ENCODE results near the gene SLC45A2. TPM values are rescaled to one million over a fixed set of nuclear protein-coding genes. Genes with fewer than 3 reads are reported as not detected.

The SLC45A2 gene
- polyA plus RNA-seq, 1 donor: 0.12 TPM

GRCh38 chr5:34007621-34008600 lies 23.4 kb upstream of the SLC45A2 start, which contains the start of gene AMACR:
Gene AMACR (minus strand): TSS chr5:34008050. CDS start chr5:34008019, 31 bp downstream.
- Histone ChIP-seq H3K36me3 (ENCODE audit: control insufficient read depth, insufficient read depth, low read length) (peaks cover 23% of the 10 kb centered on the region), H3K4me1 (ENCODE audit: control insufficient read depth, insufficient read depth, low read length) (peaks cover 33% of the 10 kb centered on the region), H3K27me3 (ENCODE audit: control insufficient read depth, insufficient read depth, low read length) (no peaks in the 10 kb centered on the region), H3K9me3 (ENCODE audit: control insufficient read depth, low read depth, low read length) (no peaks in the 10 kb centered on the region), H3K4me3 (ENCODE audit: low read length) (peak within 1 kb of the TSS; percentile 90), H3K27ac (ENCODE audit: low read length) (peak within 1 kb of the TSS; percentile 98)
- DNase-seq: peak; percentile 95 to 98
- WGBS (ENCODE audit: insufficient coverage, low lambda C conversion rate): no CpG with 5 or more reads among the region's 76 CpGs

DNA sequence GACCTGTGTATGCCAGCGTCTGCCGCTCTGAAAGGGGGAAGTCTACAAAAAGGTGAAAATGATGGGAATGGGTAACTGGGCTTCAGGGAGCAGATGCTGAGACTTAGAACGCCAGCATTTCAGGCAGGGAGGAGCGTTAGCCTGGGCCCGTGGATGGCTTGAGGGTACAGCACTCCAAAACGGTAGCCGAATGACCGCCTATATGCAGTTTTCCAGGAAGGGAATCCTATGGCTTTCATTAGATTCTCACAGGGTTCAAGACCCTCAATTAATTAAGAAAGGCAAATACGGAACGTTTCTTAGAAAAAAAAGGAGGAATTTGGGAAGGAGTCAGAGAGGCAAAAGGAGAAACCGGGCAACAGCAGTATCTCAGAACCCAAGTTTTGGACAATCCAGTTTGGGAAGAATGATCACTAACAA lies 22.7 kb upstream of the SLC45A2 start:
- peaks cover 30% of the 10 kb centered on the region for H3K36me3 ChIP-seq (ENCODE audit: control insufficient read depth, insufficient read depth, low read length)
- H3K27me3 ChIP-seq (ENCODE audit: control insufficient read depth, insufficient read depth, low read length): no peaks in the 10 kb centered on the region
- H3K4me1 ChIP-seq (ENCODE audit: control insufficient read depth, insufficient read depth, low read length): peaks cover 33% of the 10 kb centered on the region
- H3K4me3 ChIP-seq (ENCODE audit: low read length): peak overlapping the region; percentile 90
- peak overlapping the region; percentile 98 for H3K27ac ChIP-seq (ENCODE audit: low read length)
- H3K9me3 ChIP-seq (ENCODE audit: control insufficient read depth, low read depth, low read length): no peaks in the 10 kb centered on the region
- no peak for DNase-seq
- 0% methylated on average over 1 of the region's 11 CpGs for WGBS (ENCODE audit: insufficient coverage, low lambda C conversion rate)

DNA sequence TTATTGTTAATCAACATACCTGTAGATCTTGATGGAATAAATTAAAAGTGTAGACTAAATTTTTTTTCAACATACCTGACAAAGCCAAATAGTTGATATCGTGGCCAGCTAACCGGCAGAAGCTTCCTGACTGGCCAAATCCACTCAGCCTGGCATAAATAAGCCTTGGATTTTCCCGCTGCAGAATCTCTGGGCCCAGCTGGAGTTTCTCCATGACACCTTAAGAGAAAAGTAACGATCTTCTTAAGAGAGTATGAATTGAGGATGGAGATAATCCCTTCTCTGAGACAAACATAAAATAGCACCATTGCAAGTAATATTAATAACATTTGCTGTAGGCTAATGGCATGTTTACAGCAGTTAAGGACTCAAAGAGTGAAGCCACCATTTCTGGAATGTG lies 21.2 kb upstream of the SLC45A2 start:
- no peak overlapping the region for H3K27ac ChIP-seq (ENCODE audit: low read length)
- no peaks in the 10 kb centered on the region for H3K9me3 ChIP-seq (ENCODE audit: control insufficient read depth, low read depth, low read length)
- no peak for DNase-seq
- WGBS (ENCODE audit: insufficient coverage, low lambda C conversion rate): 80% methylated on average over 1 of the region's 4 CpGs
- no peaks in the 10 kb centered on the region for H3K27me3 ChIP-seq (ENCODE audit: control insufficient read depth, insufficient read depth, low read length)
- peaks cover 40% of the 10 kb centered on the region for H3K4me1 ChIP-seq (ENCODE audit: control insufficient read depth, insufficient read depth, low read length)
- peak overlapping the region; percentile 90 for H3K4me3 ChIP-seq (ENCODE audit: low read length)
- H3K36me3 ChIP-seq (ENCODE audit: control insufficient read depth, insufficient read depth, low read length): peaks cover 35% of the 10 kb centered on the region

DNA sequence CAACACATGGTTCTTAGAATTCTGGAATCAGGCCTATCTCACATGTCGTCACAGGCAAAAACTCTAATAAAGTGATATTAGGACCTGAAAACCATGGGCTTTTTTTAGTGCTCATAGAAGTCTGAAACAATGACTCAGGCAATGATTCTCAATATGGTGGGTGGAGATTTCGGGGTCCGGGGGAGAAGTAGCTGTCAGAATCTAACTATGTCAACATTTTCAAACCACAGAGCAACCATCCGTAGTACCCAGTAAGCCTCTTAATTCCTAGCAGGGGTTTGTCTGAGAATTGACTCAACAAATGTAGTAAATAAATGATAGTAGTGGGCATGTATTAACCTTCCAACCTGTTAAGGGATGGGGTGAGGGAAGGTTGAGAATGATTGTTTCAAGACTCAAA lies 20.7 kb upstream of the SLC45A2 start:
- peaks cover 35% of the 10 kb centered on the region for H3K4me1 ChIP-seq (ENCODE audit: control insufficient read depth, insufficient read depth, low read length)

GRCh38 chr5:34003941-34004340 lies 19.4 kb upstream of the SLC45A2 start:
- Histone ChIP-seq H3K36me3 (ENCODE audit: control insufficient read depth, insufficient read depth, low read length) (peaks cover 44% of the 10 kb centered on the region), H3K27me3 (ENCODE audit: control insufficient read depth, insufficient read depth, low read length) (no peaks in the 10 kb centered on the region), H3K27ac (ENCODE audit: low read length) (no peak overlapping the region), H3K4me1 (ENCODE audit: control insufficient read depth, insufficient read depth, low read length) (peaks cover 24% of the 10 kb centered on the region), H3K4me3 (ENCODE audit: low read length) (no peak overlapping the region), H3K9me3 (ENCODE audit: control insufficient read depth, low read depth, low read length) (no peaks in the 10 kb centered on the region)
- DNase-seq: no peak
- 90% methylated on average over 1 of the region's 4 CpGs for WGBS (ENCODE audit: insufficient coverage, low lambda C conversion rate)

More for the DNA sequence above, 20.7 kb upstream of the SLC45A2 start:
- WGBS (ENCODE audit: insufficient coverage, low lambda C conversion rate): no CpG with 5 or more reads among the region's 4 CpGs
- Histone ChIP-seq H3K36me3 (ENCODE audit: control insufficient read depth, insufficient read depth, low read length) (peaks cover 37% of the 10 kb centered on the region), H3K27ac (ENCODE audit: low read length) (no peak overlapping the region), H3K27me3 (ENCODE audit: control insufficient read depth, insufficient read depth, low read length) (no peaks in the 10 kb centered on the region), H3K4me3 (ENCODE audit: low read length) (no peak overlapping the region), H3K9me3 (ENCODE audit: control insufficient read depth, low read depth, low read length) (no peaks in the 10 kb centered on the region)
- DNase-seq: no peak

- peaks cover 23% of the 10 kb centered on the region for H3K4me1 ChIP-seq (ENCODE audit: control insufficient read depth, insufficient read depth, low read length)
- 100% methylated on average over 1 of the region's 10 CpGs for WGBS (ENCODE audit: insufficient coverage, low lambda C conversion rate)
These were observed 18.3 kb upstream of the SLC45A2 start for GRCh38 chr5:34002629-34003328.

GRCh38 chr5:34001241-34001841 lies 16.8 kb upstream of the SLC45A2 start:
- Histone ChIP-seq H3K9me3 (ENCODE audit: control insufficient read depth, low read depth, low read length) (no peaks in the 10 kb centered on the region), H3K4me1 (ENCODE audit: control insufficient read depth, insufficient read depth, low read length) (peaks cover 23% of the 10 kb centered on the region), H3K36me3 (ENCODE audit: control insufficient read depth, insufficient read depth, low read length) (peaks cover 66% of the 10 kb centered on the region), H3K4me3 (ENCODE audit: low read length) (no peak overlapping the region), H3K27ac (ENCODE audit: low read length) (peak overlapping the region; percentile 62), H3K27me3 (ENCODE audit: control insufficient read depth, insufficient read depth, low read length) (no peaks in the 10 kb centered on the region)
- peak; percentile 44 to 83 for DNase-seq
- 47% methylated on average over 2 of the region's 10 CpGs for WGBS (ENCODE audit: insufficient coverage, low lambda C conversion rate)

More at GRCh38 chr5:34002629-34003328, 18.3 kb upstream of the SLC45A2 start:
- Histone ChIP-seq H3K36me3 (ENCODE audit: control insufficient read depth, insufficient read depth, low read length) (peaks cover 52% of the 10 kb centered on the region), H3K27ac (ENCODE audit: low read length) (no peak overlapping the region), H3K27me3 (ENCODE audit: control insufficient read depth, insufficient read depth, low read length) (no peaks in the 10 kb centered on the region), H3K4me3 (ENCODE audit: low read length) (no peak overlapping the region), H3K9me3 (ENCODE audit: control insufficient read depth, low read depth, low read length) (no peaks in the 10 kb centered on the region)
- DNase-seq: no peak

DNA sequence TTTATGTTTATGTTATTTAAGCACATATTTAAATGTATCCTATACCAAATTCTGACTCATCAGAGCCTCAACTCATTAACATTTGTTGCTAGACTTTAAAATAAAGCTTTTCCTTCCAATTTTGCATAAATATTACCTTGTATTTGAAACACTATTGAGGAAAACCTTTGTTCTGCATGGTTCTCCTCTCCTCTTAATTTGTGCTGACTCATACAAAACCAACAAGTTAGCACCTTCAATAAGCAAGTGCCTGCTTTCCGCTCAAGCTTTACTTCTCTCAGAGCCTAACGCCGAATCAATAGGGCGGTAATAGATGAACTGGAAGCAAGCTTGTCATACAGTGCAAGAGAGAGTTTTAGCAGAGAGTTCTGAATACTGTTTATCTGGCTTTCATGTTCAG lies 15.5 kb upstream of the SLC45A2 start:
- H3K27me3 ChIP-seq (ENCODE audit: control insufficient read depth, insufficient read depth, low read length): no peaks in the 10 kb centered on the region
- peaks cover 71% of the 10 kb centered on the region for H3K36me3 ChIP-seq (ENCODE audit: control insufficient read depth, insufficient read depth, low read length)
- no CpG with 5 or more reads among the region's 4 CpGs for WGBS (ENCODE audit: insufficient coverage, low lambda C conversion rate)
- no peak for DNase-seq
- no peaks in the 10 kb centered on the region for H3K9me3 ChIP-seq (ENCODE audit: control insufficient read depth, low read depth, low read length)
- peaks cover 17% of the 10 kb centered on the region for H3K4me1 ChIP-seq (ENCODE audit: control insufficient read depth, insufficient read depth, low read length)
- H3K27ac ChIP-seq (ENCODE audit: low read length): no peak overlapping the region
- no peak overlapping the region for H3K4me3 ChIP-seq (ENCODE audit: low read length)

DNA sequence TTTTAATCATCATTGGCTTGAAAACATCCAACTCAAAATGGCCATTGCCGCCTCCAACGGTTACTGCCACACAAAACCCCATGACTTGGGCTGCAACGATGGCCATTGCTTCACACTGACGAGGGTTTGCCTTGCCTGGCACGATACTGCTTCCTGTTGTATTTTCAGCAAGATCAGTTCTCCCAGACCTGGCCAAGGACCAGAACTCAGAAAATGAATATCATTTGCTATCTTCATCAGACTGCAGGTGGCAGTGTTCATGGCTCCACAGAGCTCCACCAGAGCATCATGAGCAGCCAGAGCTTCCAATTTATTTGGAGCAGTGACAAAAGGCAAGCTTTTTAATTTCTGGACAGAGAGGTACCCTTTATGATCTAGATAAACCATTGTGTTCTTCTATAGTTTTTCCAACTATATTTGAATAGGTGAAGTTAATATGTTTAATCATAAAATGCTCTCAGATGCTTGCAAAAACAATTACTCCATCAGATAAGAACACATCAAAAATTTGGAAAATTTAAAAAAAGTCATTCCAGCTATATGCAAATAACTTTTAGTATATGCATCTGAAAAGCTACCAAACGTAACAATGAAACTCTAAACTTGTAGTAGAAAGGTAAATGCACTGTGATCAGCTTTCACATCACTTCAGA lies 13.0 kb upstream of the SLC45A2 start:
- DNase-seq: peak; percentile 28 to 50
- Histone ChIP-seq H3K9me3 (ENCODE audit: control insufficient read depth, low read depth, low read length) (no peaks in the 10 kb centered on the region), H3K36me3 (ENCODE audit: control insufficient read depth, insufficient read depth, low read length) (peaks cover 71% of the 10 kb centered on the region), H3K4me3 (ENCODE audit: low read length) (no peak overlapping the region), H3K27me3 (ENCODE audit: control insufficient read depth, insufficient read depth, low read length) (no peaks in the 10 kb centered on the region), H3K27ac (ENCODE audit: low read length) (no peak overlapping the region), H3K4me1 (ENCODE audit: control insufficient read depth, insufficient read depth, low read length) (peaks cover 8% of the 10 kb centered on the region)
- no CpG with 5 or more reads among the region's 6 CpGs for WGBS (ENCODE audit: insufficient coverage, low lambda C conversion rate)

DNA sequence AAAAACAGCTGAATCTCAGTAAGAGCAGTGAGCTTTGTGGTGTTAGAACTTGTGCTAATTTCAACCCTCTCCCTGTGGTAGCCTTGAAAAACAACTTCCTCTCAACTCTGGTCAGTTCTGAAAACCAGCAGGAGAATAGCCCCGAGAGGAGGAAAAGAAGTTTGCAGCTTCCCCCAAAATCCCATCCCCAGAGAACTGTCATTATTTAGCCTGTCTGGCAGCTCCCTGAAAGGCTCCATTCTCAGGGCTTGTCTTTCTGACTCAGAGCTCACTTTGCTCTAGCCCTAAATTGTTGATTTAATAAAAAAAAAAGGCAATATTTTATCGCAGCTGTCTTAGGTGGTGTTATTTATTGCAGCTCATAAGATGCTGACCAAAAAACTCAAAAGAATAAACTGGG lies 11.4 kb upstream of the SLC45A2 start:
- H3K27ac ChIP-seq (ENCODE audit: low read length): no peak overlapping the region
- H3K9me3 ChIP-seq (ENCODE audit: control insufficient read depth, low read depth, low read length): no peaks in the 10 kb centered on the region
- no peak overlapping the region for H3K4me3 ChIP-seq (ENCODE audit: low read length)
- peaks cover 73% of the 10 kb centered on the region for H3K36me3 ChIP-seq (ENCODE audit: control insufficient read depth, insufficient read depth, low read length)
- no peak for DNase-seq
- H3K4me1 ChIP-seq (ENCODE audit: control insufficient read depth, insufficient read depth, low read length): peaks cover under 1% of the 10 kb centered on the region
- WGBS (ENCODE audit: insufficient coverage, low lambda C conversion rate): no CpG with 5 or more reads among the region's 2 CpGs
- H3K27me3 ChIP-seq (ENCODE audit: control insufficient read depth, insufficient read depth, low read length): no peaks in the 10 kb centered on the region
